WTC11 (cell line): ENCODE measurements around the gene OR51I2. TPM values are rescaled to one million over a fixed set of nuclear protein-coding genes. Genes with fewer than 3 reads are reported as not detected.

Experiments
- ATAC-seq: fragments of 200-7000 bp; cut with Tn5 transposase; 2 replicates; pipeline ENCODE4 v1.10.0; 2021; ENCODE audit warnings: mild to moderate bottlenecking, moderate library complexity
- CTCF ChIA-PET: fragments of 300-600 bp; sonication (Branson Sonifier 250); formaldehyde crosslinking; loops from one replicate; lab custom pipeline; 2021; ENCODE audit warnings: antibody characterized with exemption; lab: Charles Lee
- POLR2A ChIA-PET: fragments of 350-600 bp; sonication (Branson Sonifier 250); formaldehyde crosslinking; loops from one replicate; lab custom pipeline; 2021; ENCODE audit warnings: antibody characterized with exemption; lab: Charles Lee
- DNase-seq: peaks from one replicate; pipeline ENCODE4 v3.0.0; 2021; ENCODE audit warnings: low spot score
- H3K27ac Mint-ChIP-seq: 2 replicates; pipeline ENCODE4 v1.8.0; 2021; ENCODE audit warnings: mixed read lengths
- H3K27me3 Mint-ChIP-seq: 2 replicates; pipeline ENCODE4 v1.8.0; 2021; ENCODE audit warnings: low read depth, mild to moderate bottlenecking, moderate library complexity, mixed read lengths
- H3K36me3 Mint-ChIP-seq: 2 replicates; pipeline ENCODE4 v1.8.0; 2021; ENCODE audit warnings: mixed read lengths
- H3K4me1 Mint-ChIP-seq: 2 replicates; pipeline ENCODE4 v1.8.0; 2022; ENCODE audit warnings: mixed read lengths
- H3K4me3 Mint-ChIP-seq: 2 replicates; pipeline ENCODE4 v1.8.0; 2021; ENCODE audit warnings: mild to moderate bottlenecking, moderate library complexity, mixed read lengths
- H3K9me3 Mint-ChIP-seq: 2 replicates; pipeline ENCODE4 v1.8.0; 2021; ENCODE audit warnings: mixed read lengths
- AFF4 ChIP-seq: sonication (generic); formaldehyde crosslinking; IDR thresholded peaks from 2 replicates; pipeline ENCODE4 v1.8.1; 2023; ENCODE audit warnings: mild to moderate bottlenecking, missing genetic modification reagents, borderline replicate concordance
- EMX1 ChIP-seq: fragments of 250-450 bp; sonication (Bioruptor Pico); IDR thresholded peaks from 2 replicates; pipeline ENCODE4 v1.8.0; 2021; ENCODE audit warnings: mild to moderate bottlenecking
- ETV6 ChIP-seq: sonication (generic); formaldehyde crosslinking; IDR thresholded peaks from 2 replicates; pipeline ENCODE4 v1.8.1; 2022; ENCODE audit warnings: mild to moderate bottlenecking, missing genetic modification reagents
- GRHL2 ChIP-seq: fragments of 250-450 bp; sonication (Bioruptor Pico); IDR thresholded peaks from 2 replicates; pipeline ENCODE4 v1.8.0; 2022; ENCODE audit warnings: mild to moderate bottlenecking, moderate library complexity; ENCODE audit not compliant: insufficient replicate concordance, severe bottlenecking
- HMGA2 ChIP-seq: fragments of 250-450 bp; sonication (Bioruptor Pico); IDR thresholded peaks from 2 replicates; pipeline ENCODE4 v1.4.0; 2021; ENCODE audit warnings: mild to moderate bottlenecking, moderate library complexity
- JAZF1 ChIP-seq: fragments of 250-450 bp; sonication (Bioruptor Pico); IDR thresholded peaks from 2 replicates; pipeline ENCODE4 v1.9.0; 2021; ENCODE audit warnings: moderate library complexity, mild to moderate bottlenecking, inconsistent platforms
- MAX ChIP-seq: sonication (generic); formaldehyde crosslinking; IDR thresholded peaks from 2 replicates; pipeline ENCODE4 v1.8.0; 2022; ENCODE audit warnings: mild to moderate bottlenecking, missing genetic modification reagents
- MYBL2 ChIP-seq: sonication (generic); formaldehyde crosslinking; IDR thresholded peaks from 2 replicates; pipeline ENCODE4 v1.8.1; 2023; ENCODE audit warnings: mild to moderate bottlenecking, moderate library complexity, missing genetic modification reagents
- NFATC4 ChIP-seq: fragments of 250-450 bp; sonication (Bioruptor Pico); IDR thresholded peaks from 2 replicates; pipeline ENCODE4 v1.9.0; 2021; ENCODE audit warnings: mild to moderate bottlenecking
- NFE2L1 ChIP-seq: sonication (generic); formaldehyde crosslinking; IDR thresholded peaks from 2 replicates; pipeline ENCODE4 v1.8.1; 2023; ENCODE audit warnings: missing genetic modification reagents
- OVOL2 ChIP-seq: fragments of 250-450 bp; sonication (Bioruptor Pico); IDR thresholded peaks from 2 replicates; pipeline ENCODE4 v1.9.0; 2021; ENCODE audit warnings: mild to moderate bottlenecking, borderline replicate concordance
- RORB ChIP-seq: fragments of 250-450 bp; sonication (Bioruptor Pico); IDR thresholded peaks from 2 replicates; pipeline ENCODE4 v1.9.0; 2021; ENCODE audit warnings: mild to moderate bottlenecking
- USF1 ChIP-seq: sonication (generic); formaldehyde crosslinking; IDR thresholded peaks from 2 replicates; pipeline ENCODE4 v1.8.0; 2022; ENCODE audit warnings: mild to moderate bottlenecking, missing genetic modification reagents
- USF2 ChIP-seq: sonication (generic); formaldehyde crosslinking; IDR thresholded peaks from 2 replicates; pipeline ENCODE4 v1.8.1; 2023; ENCODE audit warnings: mild to moderate bottlenecking, missing genetic modification reagents, moderate library complexity
- ZNF121 ChIP-seq: sonication (generic); formaldehyde crosslinking; IDR thresholded peaks from 2 replicates; pipeline ENCODE4 v1.8.0; 2023; ENCODE audit warnings: missing genetic modification reagents
- ZNF317 ChIP-seq: sonication (generic); formaldehyde crosslinking; IDR thresholded peaks from 2 replicates; pipeline ENCODE4 v1.8.1; 2023; ENCODE audit warnings: low read depth, mild to moderate bottlenecking, moderate library complexity, missing genetic modification reagents, borderline replicate concordance
- ZNF416 ChIP-seq: fragments of 250-450 bp; sonication (Bioruptor Pico); IDR thresholded peaks from 2 replicates; pipeline ENCODE4 v1.9.0; 2021; ENCODE audit warnings: mild to moderate bottlenecking, inconsistent platforms
- ZNF512 ChIP-seq: sonication (generic); formaldehyde crosslinking; IDR thresholded peaks from 2 replicates; pipeline ENCODE4 v1.8.1; 2022; ENCODE audit warnings: missing genetic modification reagents, borderline replicate concordance
- total RNA-seq: library from RNA; stranded (reverse); gene quantifications from 3 replicates; pipeline ENCODE4 v1.2.3, GENCODE V29; 2021
- TF ChIP-seq, protein P1 (sequence below): sonication (generic); formaldehyde crosslinking; conservative IDR thresholded peaks from 2 replicates; pipeline ENCODE4 v1.8.1; 2023; ENCODE audit warnings: mild to moderate bottlenecking, low read depth, missing genetic modification reagents, moderate library complexity
- TF ChIP-seq, protein P2 (sequence below): sonication (generic); formaldehyde crosslinking; IDR thresholded peaks from 2 replicates; pipeline ENCODE4 v1.8.1; 2022; ENCODE audit warnings: low read depth, missing genetic modification reagents, borderline replicate concordance

Gene OR51I2
- total RNA-seq, 1 experiment from 2014 or later, result not detected

GRCh38 chr11:5423131-5423530 lies 26.0 kb upstream of the OR51I2 start:
- ATAC-seq (no peak), DNase-seq (no peak)
- Mint-ChIP-seq H3K4me3 (no peak overlapping the region), H3K27me3 (no peaks in the 10 kb centered on the region), H3K9me3 (peaks cover 21% of the 10 kb centered on the region), H3K4me1 (no peaks in the 10 kb centered on the region), H3K27ac (no peak overlapping the region), H3K36me3 (no peaks in the 10 kb centered on the region)
- CTCF ChIA-PET, result no interaction called here
- TF ChIP-seq ETV6 (CRISPR knock-in tag), result no peak
- TF ChIP-seq NFATC4 (CRISPR knock-in tag), result no peak
- no peak for TF ChIP-seq HMGA2
- TF ChIP-seq USF1 (CRISPR knock-in tag), result no peak
- no peak for TF ChIP-seq USF2 (CRISPR knock-in tag)
- no peak for TF ChIP-seq OVOL2
- POLR2A ChIA-PET, result no interaction called here

DNA sequence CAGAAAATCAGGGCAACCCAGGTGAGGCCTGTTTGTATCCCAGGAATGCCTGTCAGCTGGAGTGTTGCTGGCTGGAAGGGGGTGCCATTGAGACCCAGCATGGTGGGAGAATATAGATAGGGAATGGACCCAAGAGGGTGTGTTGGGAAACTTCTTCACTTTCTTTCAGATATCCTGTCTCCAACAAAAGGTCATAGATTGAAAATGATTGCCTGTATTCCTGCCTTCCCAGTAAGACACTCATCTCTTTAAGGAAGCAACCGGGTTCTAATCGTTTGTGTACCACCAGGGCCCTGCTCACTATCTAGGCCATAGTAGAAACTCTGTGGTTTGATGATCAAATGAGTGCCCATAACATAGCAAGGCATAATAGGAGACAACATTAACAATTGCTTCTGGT lies 7.7 kb upstream of the OR51I2 start, which contains the start of gene OR51I1:
Gene OR51I1 (minus strand): TSS at position 101 of the 400 bp plus-strand sequence. CDS start 0 bp downstream, at position 101.
- H3K4me1 Mint-ChIP-seq, result no peaks in the 10 kb centered on the region
- ChIA-PET CTCF (no interaction called here), POLR2A (no interaction called here)
- peaks cover 6% of the 10 kb centered on the region for H3K27me3 Mint-ChIP-seq
- H3K9me3 Mint-ChIP-seq, result peaks cover 5% of the 10 kb centered on the region
- no peak within 1 kb of the TSS for H3K4me3 Mint-ChIP-seq
- 0 out of 2 replicates have a peak within 1 kb of the TSS, but pooled peaks have one; percentile 15 for H3K27ac Mint-ChIP-seq
- TF ChIP-seq JAZF1 (no peak), NFE2L1 (no peak), ETV6 (CRISPR knock-in tag) (no peak), ZNF512 (CRISPR knock-in tag) (no peak), EMX1 (no peak), GRHL2 (CRISPR knock-in tag) (no peak), MAX (no peak), MYBL2 (CRISPR knock-in tag) (no peak), ZNF121 (CRISPR knock-in tag) (no peak), ZNF416 (no peak), ZNF317 (CRISPR knock-in tag) (no peak), AFF4 (CRISPR knock-in tag) (no peak), RORB (CRISPR knock-in tag) (no peak)
- TF ChIP-seq, protein P1, sequence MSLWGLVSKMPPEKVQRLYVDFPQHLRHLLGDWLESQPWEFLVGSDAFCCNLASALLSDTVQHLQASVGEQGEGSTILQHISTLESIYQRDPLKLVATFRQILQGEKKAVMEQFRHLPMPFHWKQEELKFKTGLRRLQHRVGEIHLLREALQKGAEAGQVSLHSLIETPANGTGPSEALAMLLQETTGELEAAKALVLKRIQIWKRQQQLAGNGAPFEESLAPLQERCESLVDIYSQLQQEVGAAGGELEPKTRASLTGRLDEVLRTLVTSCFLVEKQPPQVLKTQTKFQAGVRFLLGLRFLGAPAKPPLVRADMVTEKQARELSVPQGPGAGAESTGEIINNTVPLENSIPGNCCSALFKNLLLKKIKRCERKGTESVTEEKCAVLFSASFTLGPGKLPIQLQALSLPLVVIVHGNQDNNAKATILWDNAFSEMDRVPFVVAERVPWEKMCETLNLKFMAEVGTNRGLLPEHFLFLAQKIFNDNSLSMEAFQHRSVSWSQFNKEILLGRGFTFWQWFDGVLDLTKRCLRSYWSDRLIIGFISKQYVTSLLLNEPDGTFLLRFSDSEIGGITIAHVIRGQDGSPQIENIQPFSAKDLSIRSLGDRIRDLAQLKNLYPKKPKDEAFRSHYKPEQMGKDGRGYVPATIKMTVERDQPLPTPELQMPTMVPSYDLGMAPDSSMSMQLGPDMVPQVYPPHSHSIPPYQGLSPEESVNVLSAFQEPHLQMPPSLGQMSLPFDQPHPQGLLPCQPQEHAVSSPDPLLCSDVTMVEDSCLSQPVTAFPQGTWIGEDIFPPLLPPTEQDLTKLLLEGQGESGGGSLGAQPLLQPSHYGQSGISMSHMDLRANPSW, result no peak
- TF ChIP-seq, protein P2, sequence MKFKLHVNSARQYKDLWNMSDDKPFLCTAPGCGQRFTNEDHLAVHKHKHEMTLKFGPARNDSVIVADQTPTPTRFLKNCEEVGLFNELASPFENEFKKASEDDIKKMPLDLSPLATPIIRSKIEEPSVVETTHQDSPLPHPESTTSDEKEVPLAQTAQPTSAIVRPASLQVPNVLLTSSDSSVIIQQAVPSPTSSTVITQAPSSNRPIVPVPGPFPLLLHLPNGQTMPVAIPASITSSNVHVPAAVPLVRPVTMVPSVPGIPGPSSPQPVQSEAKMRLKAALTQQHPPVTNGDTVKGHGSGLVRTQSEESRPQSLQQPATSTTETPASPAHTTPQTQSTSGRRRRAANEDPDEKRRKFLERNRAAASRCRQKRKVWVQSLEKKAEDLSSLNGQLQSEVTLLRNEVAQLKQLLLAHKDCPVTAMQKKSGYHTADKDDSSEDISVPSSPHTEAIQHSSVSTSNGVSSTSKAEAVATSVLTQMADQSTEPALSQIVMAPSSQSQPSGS (CRISPR knock-in tag), result no peak
- ATAC-seq (no peak), DNase-seq (no peak)
- H3K36me3 Mint-ChIP-seq, result no peaks in the 10 kb centered on the region
